GM12872 (cell line): ENCODE measurements around the gene OR52A5.

Experiments
- TF ChIP-seq, protein P1 (sequence below): IDR thresholded peaks from 3 replicates; pipeline ENCODE4 v1.5.1; 2011; ENCODE audit warnings: low read depth, mild to moderate bottlenecking, low read length, moderate library complexity; ENCODE audit not compliant: insufficient read depth

OR52A5 gene

GRCh38 chr11:5118893-5119292 lies 19.3 kb downstream of the OR52A5 start:
- TF ChIP-seq, protein P1, sequence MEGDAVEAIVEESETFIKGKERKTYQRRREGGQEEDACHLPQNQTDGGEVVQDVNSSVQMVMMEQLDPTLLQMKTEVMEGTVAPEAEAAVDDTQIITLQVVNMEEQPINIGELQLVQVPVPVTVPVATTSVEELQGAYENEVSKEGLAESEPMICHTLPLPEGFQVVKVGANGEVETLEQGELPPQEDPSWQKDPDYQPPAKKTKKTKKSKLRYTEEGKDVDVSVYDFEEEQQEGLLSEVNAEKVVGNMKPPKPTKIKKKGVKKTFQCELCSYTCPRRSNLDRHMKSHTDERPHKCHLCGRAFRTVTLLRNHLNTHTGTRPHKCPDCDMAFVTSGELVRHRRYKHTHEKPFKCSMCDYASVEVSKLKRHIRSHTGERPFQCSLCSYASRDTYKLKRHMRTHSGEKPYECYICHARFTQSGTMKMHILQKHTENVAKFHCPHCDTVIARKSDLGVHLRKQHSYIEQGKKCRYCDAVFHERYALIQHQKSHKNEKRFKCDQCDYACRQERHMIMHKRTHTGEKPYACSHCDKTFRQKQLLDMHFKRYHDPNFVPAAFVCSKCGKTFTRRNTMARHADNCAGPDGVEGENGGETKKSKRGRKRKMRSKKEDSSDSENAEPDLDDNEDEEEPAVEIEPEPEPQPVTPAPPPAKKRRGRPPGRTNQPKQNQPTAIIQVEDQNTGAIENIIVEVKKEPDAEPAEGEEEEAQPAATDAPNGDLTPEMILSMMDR: no peak

DNA sequence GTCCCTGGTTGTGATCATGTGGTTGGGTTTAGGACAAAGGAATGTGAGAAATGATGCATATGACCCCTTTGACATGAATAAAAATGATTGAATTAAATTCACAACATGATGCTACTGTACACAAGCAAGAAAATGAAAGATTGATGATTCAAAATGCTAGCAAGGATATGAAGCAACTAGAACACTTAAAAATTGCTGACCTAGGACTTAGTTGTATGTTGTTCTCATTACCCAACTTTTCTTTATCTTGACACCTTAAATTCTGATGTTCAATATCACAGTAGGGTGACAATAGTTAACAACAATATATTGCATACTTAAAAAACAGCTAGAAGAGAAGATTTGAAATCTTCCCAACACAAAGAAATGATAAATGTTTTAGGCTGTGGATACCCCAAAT lies 20.6 kb downstream of the OR52A5 start:
- TF ChIP-seq, protein P1: no peak

DNA sequence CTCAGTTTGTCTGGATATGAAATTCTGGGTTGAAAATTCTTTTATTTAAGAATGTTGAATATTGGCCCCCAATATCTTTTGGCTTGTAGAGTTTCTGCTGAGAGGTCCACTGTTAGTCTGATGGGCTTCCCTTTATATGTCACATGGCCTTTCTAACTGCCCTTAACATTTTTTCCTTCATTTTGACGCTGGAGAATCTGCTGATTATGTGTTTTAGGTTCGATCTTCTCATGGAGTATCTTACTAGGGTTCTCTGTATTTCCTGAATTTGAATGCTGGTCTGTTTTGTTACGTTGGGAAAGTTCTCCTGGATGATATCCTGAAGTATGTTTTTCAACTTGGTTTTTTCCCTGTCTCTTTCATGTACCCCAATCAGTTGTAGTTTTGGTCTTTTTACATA lies 22.8 kb downstream of the OR52A5 start:
- TF ChIP-seq, protein P1: no peak

DNA sequence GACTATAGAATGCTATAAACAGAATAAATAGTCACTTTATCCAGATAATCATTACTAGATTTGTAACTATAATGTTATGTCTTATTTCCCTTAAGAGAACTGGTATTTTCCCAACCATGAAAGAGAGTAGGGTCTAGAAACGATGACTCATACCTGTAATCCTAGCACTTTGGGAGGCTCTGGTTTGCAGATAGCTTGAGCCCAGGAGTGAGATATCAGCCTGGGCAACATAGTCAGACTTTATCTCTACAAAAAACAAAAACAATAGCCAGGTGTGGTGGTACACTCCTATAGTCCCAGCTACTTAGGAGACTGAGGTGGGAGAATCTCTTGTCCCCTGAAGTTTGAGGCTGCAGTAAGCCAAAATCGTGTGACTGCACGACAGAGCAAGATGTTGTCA lies 30.9 kb downstream of the OR52A5 start:
- TF ChIP-seq, protein P1: no peak

- TF ChIP-seq, protein P1: no peak
Observed at GRCh38 chr11:5103066-5103465, 35.1 kb downstream of the OR52A5 start.

GRCh38 chr11:5102246-5102645 lies 35.9 kb downstream of the OR52A5 start:
- TF ChIP-seq, protein P1: no peak

DNA sequence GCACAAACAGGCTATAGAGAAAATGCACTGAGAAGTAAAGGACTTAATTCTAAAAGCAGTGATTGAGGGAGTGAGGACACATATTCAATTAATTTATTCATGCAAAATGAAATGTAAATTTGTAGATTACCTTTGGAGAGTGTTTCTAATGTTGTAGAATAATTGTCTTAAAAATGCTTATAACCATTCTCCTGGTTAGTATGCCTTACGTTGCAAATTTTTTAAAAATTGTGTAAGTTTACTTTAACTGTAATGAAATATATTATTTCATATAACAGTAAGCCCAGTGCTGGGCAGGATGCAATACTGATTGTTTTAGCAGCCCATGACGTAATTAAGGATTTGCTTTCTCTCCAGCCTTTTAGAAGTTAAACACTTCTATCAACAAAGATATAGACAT lies 42.1 kb downstream of the OR52A5 start:
- TF ChIP-seq, protein P1: no peak

- TF ChIP-seq, protein P1: no peak
Observed at GRCh38 chr11:5092821-5093585, 45.2 kb downstream of the OR52A5 start.
